K562 (cell line): ENCODE measurements around the gene DDX51. TPM values are rescaled to one million over a fixed set of nuclear protein-coding genes. Genes with fewer than 3 reads are reported as not detected.
A peak's percentile ranks its signal among the peaks of the same experiment; 100 is the strongest.

ENCODE experiments used
- EHMT2 ChIP-seq: fragments of 450-650 bp; IDR thresholded peaks from 2 replicates; pipeline ENCODE4 v1.6.1; 2018; ENCODE audit warnings: antibody characterized with exemption
- ERF ChIP-seq: fragments of 450-650 bp; formaldehyde crosslinking; IDR thresholded peaks from 2 replicates; pipeline ENCODE4 v1.4.0; 2020; ENCODE audit warnings: mild to moderate bottlenecking, mixed read lengths
- FOXK1 ChIP-seq: sonication (generic); formaldehyde crosslinking; IDR thresholded peaks from 2 replicates; pipeline ENCODE4 v1.8.0; 2022; ENCODE audit warnings: missing genetic modification reagents, mild to moderate bottlenecking, borderline replicate concordance
- NUFIP1 ChIP-seq: fragments of 450-650 bp; IDR thresholded peaks from 2 replicates; pipeline ENCODE4 v1.6.1; 2018; ENCODE audit not compliant: partially characterized antibody
- TFAM ChIP-seq: fragments of 250-450 bp; sonication (Bioruptor Pico); conservative IDR thresholded peaks from 2 replicates; pipeline ENCODE4 v1.5.0; 2021; ENCODE audit warnings: mild to moderate bottlenecking, moderate library complexity
- ZC3H4 ChIP-seq: sonication (generic); formaldehyde crosslinking; IDR thresholded peaks from 2 replicates; pipeline ENCODE4 v1.9.0; 2021; ENCODE audit warnings: missing genetic modification reagents, borderline replicate concordance
- ZNF217 ChIP-seq: sonication (generic); formaldehyde crosslinking; IDR thresholded peaks from 2 replicates; pipeline ENCODE4 v1.8.0; 2022; ENCODE audit warnings: mild to moderate bottlenecking, missing genetic modification reagents
- ZNF324 ChIP-seq: fragments of 250-450 bp; sonication (Bioruptor Pico); IDR thresholded peaks from 2 replicates; pipeline ENCODE4 v1.4.0; 2020; ENCODE audit warnings: mild to moderate bottlenecking
- polyA plus RNA-seq, 8 experiments: library from polyadenylated mRNA; depleted of rRNA in 4 of 8; stranded (reverse) in 5 of 8; unstranded in 3 of 8; fragments of >200 nt; fragmentation: Nextera tagmentation in 2 of 8; fragmentation: Illumina TruSeq in 1 of 8; extraction: Ambion mirVana in 2 of 8; extraction: Trizol in 1 of 8; gene quantifications; 2 replicates each; pipeline versions ENCODE4 v1.2.1 to v1.2.3, GENCODE V29; 2011 to 2014; ENCODE audit warnings: inconsistent platforms in 1 of 8, missing spikeins in 1 of 8
- total RNA-seq, 7 experiments: library from RNA; depleted of rRNA in 6 of 7; stranded (reverse); fragments of >200 nt in 6 of 7; fragmentation: Illumina TruSeq in 2 of 7; extraction: Trizol in 2 of 7; gene quantifications; 2 replicates each; pipeline versions ENCODE4 v1.2.1 to v1.2.3, GENCODE V29; 2011 to 2021; ENCODE audit warnings: low replicate concordance in 1 of 7
- TF ChIP-seq, protein P1 (sequence below): fragments of 450-650 bp; formaldehyde crosslinking; IDR thresholded peaks from 2 replicates; pipeline ENCODE4 v1.4.0; 2022; ENCODE audit warnings: missing genetic modification characterization
- TF ChIP-seq, protein P2 (sequence below): fragments of 450-650 bp; formaldehyde crosslinking; IDR thresholded peaks from 2 replicates; pipeline ENCODE4 v1.4.0; 2022; ENCODE audit warnings: missing genetic modification characterization
- TF ChIP-seq, protein P3 (sequence below): fragments of 250-450 bp; sonication (Bioruptor Pico); IDR thresholded peaks from 2 replicates; pipeline ENCODE4 v1.5.0; 2021
- TF ChIP-seq, protein P4 (sequence below): fragments of 450-650 bp; formaldehyde crosslinking; IDR thresholded peaks from 2 replicates; pipeline ENCODE4 v1.4.0; 2020; ENCODE audit warnings: mild to moderate bottlenecking, moderate library complexity

Gene DDX51
- total and polyA plus RNA-seq, 9 of the 15 experiments (the other 6 are each of a cell fraction or from before 2014, with no cell fraction given): 1.1 to 35.9 (median 12.4) TPM

DNA sequence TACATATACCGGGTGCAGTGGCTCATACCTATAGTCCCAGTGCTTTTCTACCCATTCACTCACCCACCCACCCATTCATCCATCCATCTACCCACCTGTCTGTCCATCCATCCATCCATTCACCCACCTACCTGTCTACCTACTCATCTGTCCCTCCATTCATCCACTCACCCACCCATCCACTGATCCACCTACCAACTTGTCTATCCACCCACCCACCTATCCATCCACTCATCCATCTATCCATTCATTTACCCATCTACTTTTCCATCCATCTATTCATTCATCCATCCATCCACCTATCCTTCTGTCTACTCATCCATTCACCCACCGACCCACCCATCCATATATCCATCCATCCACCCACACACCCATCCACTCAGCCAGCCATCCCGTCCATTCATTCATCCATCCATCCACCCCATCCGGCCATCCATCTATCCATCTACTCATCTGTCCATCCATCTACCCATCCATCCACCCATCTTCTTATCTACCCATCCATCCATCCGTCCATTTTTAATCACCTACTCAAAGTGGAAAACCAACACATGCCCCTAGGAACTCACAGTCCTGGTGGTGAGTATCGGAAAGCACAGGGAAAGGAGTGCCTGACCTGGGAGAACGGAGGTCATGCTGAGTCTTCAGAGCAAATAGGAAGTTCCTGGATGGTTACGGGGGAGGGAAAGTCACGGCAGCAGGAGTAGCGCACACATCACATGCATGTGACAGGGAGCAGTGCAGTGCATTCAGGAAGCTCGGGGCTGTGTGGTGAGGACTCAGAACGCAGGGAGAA is 20.0 kb downstream of the DDX51 start (continued):
- TF ChIP-seq, protein P1, sequence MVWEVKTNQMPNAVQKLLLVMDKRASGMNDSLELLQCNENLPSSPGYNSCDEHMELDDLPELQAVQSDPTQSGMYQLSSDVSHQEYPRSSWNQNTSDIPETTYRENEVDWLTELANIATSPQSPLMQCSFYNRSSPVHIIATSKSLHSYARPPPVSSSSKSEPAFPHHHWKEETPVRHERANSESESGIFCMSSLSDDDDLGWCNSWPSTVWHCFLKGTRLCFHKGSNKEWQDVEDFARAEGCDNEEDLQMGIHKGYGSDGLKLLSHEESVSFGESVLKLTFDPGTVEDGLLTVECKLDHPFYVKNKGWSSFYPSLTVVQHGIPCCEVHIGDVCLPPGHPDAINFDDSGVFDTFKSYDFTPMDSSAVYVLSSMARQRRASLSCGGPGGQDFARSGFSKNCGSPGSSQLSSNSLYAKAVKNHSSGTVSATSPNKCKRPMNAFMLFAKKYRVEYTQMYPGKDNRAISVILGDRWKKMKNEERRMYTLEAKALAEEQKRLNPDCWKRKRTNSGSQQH (CRISPR knock-in tag): 0 out of 2 replicates have a peak, but pooled peaks have one; percentile 75
- TF ChIP-seq ERF (CRISPR knock-in tag) (no peak), EHMT2 (peak; percentile 33; the same call in 1 of the 2 replicates), TFAM (CRISPR knock-in tag) (no peak), FOXK1 (CRISPR knock-in tag) (no peak), ZNF217 (CRISPR knock-in tag) (no peak), ZNF324 (CRISPR knock-in tag) (no peak), NUFIP1 (no peak), ZC3H4 (CRISPR knock-in tag) (no peak)
- TF ChIP-seq, protein P2, sequence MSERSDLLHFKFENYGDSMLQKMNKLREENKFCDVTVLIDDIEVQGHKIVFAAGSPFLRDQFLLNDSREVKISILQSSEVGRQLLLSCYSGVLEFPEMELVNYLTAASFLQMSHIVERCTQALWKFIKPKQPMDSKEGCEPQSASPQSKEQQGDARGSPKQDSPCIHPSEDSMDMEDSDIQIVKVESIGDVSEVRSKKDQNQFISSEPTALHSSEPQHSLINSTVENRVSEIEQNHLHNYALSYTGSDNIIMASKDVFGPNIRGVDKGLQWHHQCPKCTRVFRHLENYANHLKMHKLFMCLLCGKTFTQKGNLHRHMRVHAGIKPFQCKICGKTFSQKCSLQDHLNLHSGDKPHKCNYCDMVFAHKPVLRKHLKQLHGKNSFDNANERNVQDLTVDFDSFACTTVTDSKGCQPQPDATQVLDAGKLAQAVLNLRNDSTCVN (CRISPR knock-in tag): 0 out of 2 replicates have a peak, but pooled peaks have one; percentile 18
- TF ChIP-seq, protein P3, sequence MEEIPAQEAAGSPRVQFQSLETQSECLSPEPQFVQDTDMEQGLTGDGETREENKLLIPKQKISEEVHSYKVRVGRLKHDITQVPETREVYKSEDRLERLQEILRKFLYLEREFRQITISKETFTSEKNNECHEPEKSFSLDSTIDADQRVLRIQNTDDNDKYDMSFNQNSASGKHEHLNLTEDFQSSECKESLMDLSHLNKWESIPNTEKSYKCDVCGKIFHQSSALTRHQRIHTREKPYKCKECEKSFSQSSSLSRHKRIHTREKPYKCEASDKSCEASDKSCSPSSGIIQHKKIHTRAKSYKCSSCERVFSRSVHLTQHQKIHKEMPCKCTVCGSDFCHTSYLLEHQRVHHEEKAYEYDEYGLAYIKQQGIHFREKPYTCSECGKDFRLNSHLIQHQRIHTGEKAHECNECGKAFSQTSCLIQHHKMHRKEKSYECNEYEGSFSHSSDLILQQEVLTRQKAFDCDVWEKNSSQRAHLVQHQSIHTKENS (CRISPR knock-in tag): no peak
- TF ChIP-seq, protein P4, sequence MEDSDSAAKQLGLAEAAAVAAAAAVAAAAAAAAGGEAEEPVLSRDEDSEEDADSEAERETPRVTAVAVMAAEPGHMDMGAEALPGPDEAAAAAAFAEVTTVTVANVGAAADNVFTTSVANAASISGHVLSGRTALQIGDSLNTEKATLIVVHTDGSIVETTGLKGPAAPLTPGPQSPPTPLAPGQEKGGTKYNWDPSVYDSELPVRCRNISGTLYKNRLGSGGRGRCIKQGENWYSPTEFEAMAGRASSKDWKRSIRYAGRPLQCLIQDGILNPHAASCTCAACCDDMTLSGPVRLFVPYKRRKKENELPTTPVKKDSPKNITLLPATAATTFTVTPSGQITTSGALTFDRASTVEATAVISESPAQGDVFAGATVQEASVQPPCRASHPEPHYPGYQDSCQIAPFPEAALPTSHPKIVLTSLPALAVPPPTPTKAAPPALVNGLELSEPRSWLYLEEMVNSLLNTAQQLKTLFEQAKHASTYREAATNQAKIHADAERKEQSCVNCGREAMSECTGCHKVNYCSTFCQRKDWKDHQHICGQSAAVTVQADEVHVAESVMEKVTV (CRISPR knock-in tag): no peak
